Hematopoietic multipotent progenitor cell treated with erythropoietin and hydrocortisone succinate and interleukin-3 and kit ligand, for 6 days (in vitro differentiated cells): ENCODE measurements around the gene CHRNA4.
"Not testable (repeated sequence)": the region's sequence is repeated elsewhere in the genome, so short reads cannot be mapped to it uniquely, and the experiment has no call there.

ENCODE experiments used
- DNase-seq: peaks from one replicate; pipeline ENCODE4 v3.0.0-alpha.2; 2015

The CHRNA4 gene

DNA sequence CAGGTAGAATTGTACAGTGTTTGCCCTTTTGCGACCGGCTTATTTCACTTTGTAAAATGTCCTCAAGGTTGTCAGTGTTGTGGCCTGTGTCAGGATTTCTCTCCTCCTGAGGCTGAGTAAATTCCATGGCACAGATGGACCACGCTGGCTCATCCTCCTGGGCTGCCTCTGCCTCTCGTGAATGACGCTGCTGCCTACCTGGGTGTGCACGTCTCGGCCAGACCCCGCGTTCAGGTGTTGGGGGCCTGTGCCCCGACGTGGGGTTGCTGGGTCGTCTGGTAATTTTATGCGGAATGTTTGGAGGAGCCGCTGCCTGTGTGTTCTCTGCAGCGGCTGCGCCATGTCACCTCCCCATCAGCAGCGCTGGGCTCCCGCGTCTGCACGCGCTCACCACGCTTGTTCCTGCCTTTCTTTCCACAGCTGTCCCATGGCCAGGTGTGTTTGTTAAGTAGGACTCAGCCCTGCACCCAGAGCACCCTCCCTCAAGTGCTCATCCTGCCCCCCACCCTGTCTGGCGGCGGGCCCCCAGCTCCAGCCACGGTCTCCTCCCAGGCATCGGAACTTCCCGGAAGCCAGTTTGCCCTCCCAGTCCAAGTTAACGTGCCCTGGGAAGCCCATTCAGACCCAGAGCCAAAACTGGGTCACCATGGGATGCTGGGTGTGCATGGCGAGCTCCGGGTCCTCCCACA, 36.1 kb upstream of the CHRNA4 start:
- DNase-seq = no peak

DNA sequence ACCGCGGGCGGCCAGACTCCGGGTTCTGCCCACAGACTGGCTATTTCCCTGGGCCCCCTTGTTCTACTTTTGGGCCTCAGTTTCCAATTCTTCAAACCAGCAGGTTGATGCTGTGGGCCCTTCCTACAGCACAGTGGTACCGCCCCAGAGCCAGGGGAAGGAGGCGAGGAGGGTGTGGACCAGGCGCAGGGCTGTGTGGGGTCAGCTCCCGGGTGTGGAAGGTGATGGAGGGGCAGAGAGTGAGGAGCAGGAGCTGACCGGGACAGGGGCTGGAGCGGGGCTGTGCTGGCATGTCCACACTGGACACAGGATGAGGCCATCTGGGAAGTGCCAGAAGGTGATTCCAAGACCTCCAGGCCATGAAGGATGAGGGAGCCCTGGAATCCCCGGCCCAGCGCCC, 35.2 kb upstream of the CHRNA4 start:
- no peak for DNase-seq

DNA sequence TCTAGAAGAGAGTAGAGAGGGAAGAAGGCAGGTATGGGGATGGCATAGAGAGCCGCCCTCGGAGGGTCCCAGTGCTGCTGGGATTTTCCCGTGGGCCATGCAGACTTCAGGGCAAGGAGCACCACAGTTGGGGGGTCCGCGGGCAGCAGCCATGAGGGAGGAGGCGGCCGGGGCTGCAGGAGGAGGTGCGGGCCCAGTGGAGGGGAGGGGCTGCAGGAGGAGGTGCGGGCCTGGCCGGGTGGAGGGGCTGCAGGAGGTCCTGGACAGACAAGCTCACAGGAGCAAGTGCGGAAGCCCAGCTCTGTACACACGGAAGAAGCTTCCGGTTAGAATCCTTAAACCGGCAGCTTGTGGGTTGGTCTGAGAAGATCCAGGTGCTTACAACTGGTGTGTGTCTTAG, 34.6 kb upstream of the CHRNA4 start:
- no peak for DNase-seq

DNA sequence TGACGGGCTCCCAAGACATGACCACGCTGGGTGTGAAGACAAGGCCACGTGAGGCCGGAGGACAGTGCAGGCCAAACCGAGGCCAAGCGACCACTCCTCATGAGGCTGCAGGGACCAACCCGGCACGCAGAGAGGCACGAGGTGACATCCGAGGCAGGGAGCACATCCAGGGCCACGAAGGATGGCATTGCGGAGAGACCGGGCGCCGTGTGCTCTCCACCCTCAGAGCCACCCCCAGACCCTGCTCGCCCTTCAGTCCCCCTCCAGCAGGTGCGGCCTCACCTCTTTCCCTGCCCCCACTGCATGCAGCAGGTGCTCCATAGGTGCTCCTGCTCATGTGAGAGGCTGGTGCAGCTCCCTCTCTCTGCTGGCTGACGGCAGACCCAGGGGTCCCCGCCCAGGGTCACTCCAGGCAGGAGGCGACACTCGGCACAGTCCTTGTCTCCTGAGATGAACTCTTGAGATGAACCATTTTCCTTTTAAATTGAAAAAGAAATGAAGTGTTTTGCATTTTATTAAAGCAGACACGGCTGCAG, 33.8 kb upstream of the CHRNA4 start:
- no peak for DNase-seq

DNA sequence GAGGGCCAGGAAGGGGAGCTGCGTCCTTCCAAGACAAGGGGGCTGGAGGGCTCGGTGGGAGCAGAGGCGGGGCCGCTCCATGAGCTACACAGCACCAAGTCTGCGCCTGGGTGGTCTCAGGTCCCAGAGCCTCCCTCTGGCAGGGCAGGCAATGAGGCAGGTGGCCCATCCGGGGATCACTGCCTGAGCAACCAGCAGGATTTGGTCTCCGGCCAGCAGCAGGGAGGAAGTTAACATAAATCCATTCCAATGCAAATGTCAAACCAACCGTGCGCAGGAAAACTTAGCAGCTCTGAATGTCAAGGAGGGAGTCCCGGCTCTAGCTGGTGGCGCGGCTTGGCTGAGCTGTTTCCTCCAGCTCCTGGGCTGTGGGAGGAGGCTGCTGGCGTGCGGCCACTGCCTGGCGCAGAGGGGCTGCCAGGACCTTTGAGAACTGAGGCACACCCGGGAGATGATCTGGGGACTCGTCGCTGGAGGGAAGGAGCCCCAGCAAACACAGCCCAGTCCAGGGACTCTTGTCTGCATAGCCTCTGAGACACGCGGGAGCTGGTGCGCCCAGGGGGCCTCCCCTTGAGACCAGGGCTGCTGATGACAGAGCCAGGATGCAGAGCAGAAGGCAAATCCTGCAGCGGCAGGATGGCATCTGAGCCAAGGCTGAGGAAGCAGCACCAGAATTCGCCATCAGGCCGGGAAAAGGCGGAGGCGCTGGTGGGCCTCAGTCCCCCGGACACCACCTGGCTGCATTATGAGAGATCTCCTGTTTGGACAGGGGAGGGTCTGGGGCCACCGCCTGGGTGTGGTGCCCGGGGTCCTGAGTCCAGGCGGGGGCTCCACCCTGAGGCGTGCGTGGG, 33.1 kb upstream of the CHRNA4 start:
- no peak for DNase-seq

DNA sequence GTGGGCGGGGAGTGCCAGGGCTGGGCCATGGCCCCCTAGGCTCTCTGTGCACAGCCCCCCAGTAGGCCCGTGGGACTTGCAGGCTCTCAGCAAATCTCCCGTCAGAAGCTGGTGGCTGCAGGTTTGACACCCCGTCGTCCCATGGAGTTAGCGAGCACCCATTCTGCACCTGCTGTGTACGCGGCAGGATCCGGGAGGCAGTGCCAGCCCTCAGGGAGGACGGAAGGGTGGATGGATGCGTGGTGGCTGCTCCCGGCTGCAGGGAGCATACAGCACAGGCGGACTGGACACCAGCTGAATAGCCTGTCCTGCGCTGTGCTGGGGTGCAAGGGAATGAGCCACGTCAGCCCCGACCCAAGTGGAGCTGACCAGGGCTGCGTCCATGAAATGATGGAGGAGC, 32.4 kb upstream of the CHRNA4 start:
- no peak for DNase-seq

DNA sequence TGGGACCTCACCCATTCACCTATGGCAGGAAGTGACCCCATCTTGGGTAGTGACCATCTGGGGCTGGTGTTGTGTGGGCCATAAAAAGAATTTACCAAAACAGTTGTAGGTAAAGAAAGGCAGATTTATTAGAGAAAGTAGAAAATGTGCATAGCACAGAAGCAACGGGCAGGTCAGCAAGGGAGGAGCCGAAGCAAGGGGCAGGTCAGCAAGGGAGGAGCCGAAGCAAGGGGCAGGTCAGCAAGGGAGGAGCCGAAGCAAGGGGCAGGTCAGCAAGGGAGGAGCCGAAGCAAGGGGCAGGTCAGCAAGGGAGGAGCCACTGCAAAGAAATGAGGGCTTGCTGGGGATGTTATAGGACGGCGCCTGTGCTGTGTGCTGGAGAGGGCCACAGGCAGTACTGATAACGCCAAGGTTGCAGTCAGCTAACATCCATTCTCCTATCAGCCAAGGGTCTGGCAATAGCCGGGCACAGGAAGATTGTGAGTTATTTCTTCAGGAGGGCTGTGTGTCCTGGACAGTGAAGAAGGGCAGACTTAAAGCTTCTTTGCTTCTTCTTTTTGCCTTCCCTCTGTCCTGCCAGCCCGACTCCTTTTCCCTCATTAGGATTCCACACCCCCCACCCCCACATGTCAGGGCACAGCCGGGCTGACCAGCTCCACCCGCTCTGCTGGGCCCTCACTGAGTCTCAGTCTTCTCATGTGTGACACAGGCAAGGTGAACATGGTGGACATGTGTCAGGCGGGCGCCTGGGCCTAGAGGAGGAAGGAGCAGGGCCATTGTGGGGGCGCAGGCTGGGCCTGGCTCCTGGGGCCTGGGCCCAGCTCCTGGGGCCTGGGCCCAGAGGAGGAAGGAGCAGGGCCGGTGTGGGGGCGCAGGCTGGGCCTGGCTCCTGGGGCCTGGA, 31.6 kb upstream of the CHRNA4 start:
- DNase-seq = no peak

DNA sequence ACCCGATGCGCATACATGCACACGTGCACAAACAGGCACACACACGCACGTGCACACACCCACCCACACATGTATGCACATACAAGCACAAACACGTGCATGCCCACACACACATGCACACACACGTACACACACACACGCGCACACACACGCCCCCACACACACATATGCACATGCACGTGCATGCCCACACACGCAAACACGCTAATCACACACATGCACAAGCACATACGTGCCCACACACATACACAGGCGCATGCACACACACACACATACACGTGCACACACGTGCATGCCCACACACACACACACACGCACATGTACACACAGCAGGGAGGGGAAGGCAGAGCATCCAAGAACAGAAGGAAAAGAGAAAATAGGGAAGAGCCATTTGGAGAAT, 26.8 kb upstream of the CHRNA4 start:
- no peak for DNase-seq

DNA sequence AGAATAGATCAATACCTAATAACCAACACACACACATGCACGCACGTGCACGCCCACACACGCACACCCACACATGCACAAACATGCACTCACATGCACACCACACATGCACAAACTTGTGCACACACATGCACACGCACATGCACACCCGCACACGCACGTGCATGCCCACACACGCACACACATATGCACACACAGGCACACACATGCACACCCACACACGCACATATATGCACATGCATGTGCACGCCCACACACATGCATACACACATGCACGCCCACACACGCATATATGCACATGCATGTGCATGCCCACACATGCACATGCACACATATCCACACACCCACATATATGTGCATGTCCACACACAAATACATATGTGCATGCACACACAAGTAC, 26.2 kb upstream of the CHRNA4 start:
- no peak for DNase-seq

DNA sequence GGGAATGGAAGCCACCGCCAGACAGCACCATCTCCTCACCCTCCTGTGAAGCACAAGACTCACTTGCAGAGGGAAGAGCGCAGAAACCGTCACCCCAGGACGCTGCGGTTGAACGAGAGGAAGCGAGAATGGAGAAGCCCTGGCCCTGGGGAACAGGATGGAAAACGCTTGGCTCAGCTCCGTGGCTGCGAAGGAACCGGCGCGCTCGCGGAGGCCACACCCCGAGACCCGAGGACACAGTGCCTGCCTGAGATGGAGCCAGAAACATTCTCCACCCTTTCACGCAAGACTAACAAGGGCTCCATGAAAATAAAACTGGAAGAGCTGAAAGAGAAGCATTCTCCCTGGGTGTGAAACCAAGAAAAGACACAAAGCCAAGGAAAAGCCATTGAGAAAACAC, 25.3 kb upstream of the CHRNA4 start:
- no peak for DNase-seq

DNA sequence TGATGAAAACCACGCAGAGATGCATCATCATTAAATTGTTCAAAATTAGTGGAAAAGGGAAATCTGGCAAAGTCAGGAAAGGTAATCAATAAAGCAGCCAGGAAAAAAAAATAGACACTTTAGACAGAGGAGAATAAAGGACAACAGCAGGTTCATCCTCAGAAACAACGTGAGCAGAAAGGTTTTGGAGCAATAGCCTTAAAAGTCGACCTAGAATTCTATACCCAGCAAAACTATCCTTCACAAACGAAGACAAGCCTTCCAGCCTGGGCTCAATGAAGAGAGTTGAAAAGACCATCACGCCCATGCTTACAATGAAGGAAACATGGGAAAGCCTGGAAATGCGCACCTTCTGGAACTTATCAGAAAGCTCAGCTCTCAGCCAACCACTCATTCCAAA, 24.7 kb upstream of the CHRNA4 start:
- DNase-seq = no peak

DNA sequence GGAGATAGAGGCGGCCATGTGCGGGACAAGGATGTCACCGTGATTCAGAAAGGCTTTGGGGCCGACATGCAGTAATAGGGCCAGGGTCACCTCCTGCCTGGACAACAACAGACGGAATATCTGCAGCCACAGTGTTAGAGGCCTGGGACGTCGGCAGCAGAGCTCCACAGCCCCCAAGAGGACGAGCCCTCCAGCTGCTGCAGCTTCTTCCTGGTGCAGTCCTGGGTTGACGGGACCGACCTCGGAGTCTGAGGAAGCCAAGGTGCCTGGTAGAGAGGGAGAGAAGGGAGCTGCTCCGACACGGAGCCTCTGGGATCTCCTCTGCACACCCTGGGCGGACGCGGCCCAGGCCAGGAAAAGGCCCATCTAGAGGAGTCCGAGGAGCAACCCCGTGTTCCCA, 23.2 kb upstream of the CHRNA4 start:
- no peak for DNase-seq

DNA sequence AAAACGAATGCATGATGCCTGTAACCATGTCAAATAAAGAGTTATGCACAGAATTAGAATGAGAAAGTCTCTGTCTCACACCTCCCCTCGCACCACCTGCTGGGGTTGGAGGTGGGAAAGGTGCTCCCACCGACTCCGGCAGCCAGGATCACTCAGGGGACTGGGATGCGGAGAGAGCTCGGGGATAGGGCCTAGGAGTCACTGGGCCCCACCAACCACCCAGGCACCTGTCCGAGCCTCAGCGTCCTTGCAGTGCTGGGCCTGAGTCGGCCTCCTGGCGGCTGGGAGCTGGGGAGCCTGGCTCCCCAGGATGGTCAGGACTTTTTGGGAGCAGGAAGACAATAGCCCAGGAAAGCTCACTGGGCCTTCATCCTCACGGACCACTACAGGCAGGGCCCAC, 22.4 kb upstream of the CHRNA4 start:
- no peak for DNase-seq

DNA sequence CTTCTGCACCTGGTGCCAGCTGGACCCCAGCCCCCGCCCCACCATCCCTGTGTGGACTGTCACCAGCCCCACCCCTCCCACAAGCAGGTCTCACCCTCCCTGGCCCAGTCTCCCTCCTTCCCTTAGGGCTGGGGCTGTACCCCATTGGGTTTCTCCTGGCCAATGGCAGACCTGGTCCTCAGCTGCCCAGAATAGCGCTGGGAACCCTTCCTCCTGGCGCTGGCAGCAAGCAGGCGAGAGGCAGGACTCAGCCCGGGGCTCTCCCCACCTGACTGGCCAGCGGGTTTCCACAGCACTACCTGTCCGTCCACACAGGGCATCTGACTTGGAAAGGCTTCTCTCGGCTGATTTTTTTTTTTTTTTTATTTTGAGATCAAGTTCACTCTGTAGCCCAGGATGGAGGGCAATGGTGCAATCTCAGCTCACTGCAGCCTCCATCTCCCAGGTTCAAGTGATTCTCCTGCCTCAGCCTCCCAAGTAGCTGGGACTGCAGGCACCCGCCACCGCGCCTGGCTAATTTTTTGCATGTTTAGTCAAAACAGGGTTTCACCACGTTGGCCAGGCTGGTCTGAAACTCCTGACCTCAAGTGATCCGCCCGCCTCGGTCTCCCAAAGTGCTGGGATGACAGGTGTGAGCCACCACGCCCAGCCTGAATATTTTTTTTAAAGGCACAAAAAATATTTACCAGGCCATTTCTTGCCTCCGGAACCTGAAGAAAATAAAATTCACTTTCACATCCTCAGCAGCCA, 21.6 kb upstream of the CHRNA4 start:
- DNase-seq = no peak

DNA sequence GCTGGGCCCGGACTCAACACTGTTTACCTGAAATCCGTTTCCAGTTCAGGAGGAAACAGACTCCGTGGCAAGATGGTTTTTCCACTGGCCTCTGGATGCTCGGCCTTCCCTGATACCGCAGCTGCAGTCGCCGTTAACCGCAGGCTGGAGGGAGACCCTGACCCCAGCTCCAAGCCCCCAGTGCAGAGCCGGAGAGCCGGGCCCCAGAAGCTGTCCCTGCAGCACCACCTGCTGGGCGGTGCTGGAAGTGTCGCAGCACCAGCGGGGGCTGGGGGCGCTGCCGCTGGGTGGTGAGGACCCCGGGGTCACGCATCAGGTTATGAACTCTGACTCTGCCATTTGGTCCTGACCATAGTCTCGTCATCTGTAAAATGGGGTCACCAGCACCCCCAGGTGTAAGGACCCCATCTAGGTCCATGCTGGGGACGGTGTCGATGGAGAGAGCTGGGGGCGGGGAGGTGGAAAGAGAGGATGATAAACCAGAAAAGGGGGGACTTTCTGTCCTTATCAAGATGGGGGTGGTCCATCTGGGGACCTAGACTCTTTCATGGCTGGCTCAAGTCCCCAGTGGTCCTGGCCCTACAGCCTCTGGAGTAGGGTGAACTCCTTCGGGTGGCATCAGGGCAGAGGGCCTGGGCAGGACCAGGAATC, 20.8 kb upstream of the CHRNA4 start:
- DNase-seq = no peak

DNA sequence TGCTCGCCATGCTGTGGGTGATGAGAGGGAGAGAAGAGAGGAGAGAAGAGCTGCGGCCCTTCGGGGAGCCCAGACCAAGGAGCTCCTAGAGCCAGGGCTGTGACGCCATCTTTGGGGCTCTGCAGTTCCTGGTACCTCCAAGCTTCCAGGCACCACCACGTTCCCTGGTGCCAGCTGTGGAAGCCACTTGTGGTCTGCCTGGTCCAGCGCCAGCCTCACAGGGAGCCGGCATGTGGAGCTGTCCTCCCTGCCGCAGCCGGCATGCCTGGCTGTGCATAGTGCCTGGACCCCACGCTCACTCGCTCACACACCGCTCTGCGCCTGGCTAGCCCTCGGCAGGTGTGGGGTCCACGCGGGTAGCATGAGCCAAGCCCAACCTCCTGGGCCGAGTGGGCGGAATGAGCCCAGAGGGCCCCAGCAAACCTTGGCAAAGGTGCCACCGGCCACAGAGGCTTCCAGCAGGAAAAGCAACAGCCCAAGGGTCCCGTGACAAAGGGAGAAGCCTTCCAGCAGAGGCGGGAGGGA, 19.3 kb upstream of the CHRNA4 start:
- DNase-seq = no peak

DNA sequence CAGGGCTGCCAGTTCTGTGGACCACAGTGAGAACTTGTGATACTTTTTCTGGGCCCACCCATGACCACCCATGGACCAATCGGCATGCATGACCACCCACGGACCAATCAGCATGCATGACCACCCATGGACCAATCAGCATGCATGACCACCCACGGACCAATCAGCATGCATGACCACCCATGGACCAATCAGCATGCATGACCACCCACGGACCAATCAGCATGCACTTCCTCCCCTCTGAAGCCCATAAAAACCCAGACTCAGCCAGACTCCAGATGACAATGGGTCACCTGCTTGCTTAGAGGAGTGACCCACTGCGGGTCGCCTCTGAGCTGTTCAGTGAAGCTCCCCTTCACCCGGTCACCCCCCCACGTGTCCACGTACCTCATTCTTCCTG, 18.7 kb upstream of the CHRNA4 start:
- DNase-seq = not testable (repeated sequence)

DNA sequence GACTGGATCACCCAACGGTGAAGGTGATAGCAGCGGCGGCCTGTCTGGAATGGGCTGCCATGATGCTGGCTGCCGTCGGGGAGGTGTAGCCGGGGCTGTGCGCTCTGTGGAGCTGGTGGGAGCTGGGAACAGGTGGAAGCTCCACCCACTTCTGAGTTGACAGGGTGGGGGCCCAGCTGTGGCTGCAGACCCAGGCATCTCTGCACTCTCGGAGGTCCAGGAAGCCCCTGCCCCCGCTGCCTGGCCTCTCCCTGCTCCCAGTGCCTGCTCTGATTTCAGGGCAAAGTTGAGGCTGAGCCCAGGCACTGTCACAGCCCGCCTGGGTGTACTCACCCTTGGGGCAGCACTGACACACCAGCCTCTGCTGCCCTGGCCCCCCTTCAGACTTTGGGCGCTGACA, 18.1 kb upstream of the CHRNA4 start:
- no peak for DNase-seq

DNA sequence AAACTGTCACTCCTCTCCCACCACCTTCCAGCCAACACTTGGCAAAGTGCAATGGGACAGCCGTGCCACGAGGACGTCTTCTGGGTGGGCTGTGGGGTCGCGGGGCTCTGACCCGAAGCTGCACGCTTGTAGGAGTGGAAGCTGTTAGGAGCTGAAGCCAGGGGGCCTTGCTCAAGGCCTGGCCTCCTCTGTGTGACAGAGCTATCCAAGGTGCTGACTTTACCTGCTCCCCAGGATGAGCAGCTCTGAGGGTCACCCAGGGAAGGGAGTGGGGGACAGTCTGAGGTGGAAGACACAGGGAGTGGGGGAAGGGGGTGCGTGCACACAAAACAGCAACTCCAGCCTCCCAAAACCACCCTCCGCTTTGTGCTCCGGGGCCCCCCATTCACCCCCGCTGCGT, 17.5 kb upstream of the CHRNA4 start:
- DNase-seq = peak; percentile 24

DNA sequence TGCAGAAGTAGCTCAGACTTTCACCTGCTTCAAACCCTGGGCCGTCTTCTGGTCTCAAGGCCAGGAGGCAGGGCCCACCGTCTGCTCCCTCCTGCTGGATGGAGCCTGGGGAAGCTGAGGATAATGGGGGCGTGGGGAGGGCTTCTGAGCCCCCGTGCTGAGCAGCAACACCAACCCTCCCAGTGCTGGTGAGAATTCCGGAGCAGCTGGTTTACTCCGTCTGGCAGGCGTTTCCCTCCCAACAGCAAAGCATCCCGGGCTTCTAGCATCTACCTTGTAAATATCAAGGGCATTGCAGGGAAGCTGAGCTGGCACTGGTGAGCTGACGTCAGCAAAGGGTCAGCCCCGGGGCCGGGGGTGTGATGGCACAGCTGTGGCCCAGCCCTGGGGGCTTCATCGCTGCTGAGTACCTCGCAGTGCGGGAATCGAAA, 16.8 kb upstream of the CHRNA4 start:
- no peak for DNase-seq

DNA sequence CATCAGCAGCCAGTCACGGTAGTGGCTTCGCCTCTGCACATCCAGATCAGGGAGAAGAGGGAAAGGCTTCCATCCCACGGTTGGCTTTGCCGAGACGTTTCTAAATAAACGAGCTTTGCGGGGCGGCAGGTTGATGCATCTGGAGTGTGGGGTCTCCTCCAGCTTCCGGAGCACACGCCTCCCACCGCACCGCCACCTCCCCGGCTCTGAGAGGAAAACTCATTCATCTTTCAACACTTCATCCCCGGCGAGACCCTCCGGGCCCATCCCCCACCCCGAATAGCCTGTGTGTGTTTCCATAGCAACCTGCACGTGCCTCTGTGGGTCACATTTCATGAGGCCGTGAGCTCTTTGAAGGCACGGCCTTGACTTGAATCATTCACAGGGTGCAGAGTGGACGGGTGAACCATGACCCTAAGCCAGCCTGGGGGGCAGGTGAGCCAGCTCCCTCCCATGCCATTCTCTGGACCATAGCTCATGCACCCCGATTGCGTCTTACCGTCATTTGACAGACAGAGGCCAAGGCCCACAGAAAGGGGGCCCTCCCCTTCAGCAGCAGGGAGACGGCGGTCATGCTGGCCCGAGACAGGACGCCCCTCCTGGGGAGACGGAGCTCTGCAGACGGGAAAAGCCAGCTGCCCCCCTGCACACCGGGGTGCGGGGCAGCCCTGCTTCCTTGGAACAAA, 16.2 kb upstream of the CHRNA4 start:
- no peak for DNase-seq
